Colonic mucosa (tissue), 4 donors: ENCODE data around the gene STK33. TPM values are rescaled to one million over a fixed set of nuclear protein-coding genes. Genes with fewer than 3 reads are reported as not detected.
"Not testable (repeated sequence)": the region's sequence is repeated elsewhere in the genome, so short reads cannot be mapped to it uniquely, and the experiment has no call there.

Source experiments
- DNase-seq: peaks from one replicate; pipeline ENCODE4 v3.0.0-alpha.2; 2020
- H3K27ac ChIP-seq: fragments of 200-600 bp; one replicate; pipeline ENCODE4 v1.8.0; 2021
- H3K27me3 ChIP-seq: fragments of 200-600 bp; one replicate; pipeline ENCODE4 v1.8.0; 2021
- H3K36me3 ChIP-seq: fragments of 200-600 bp; one replicate; pipeline ENCODE4 v1.8.0; 2021
- H3K4me1 ChIP-seq: fragments of 200-600 bp; one replicate; pipeline ENCODE4 v1.8.0; 2021; ENCODE audit warnings: mild to moderate bottlenecking
- H3K4me3 ChIP-seq: fragments of 200-600 bp; one replicate; pipeline ENCODE4 v1.8.0; 2021
- H3K9ac ChIP-seq, 2 donors: one replicate each; pipeline ENCODE4 v1.7.0; 2013; ENCODE audit warnings: control low read depth in 2 of 2, low read depth in 2 of 2, low read length in 2 of 2
- H3K9me3 ChIP-seq: fragments of 200-600 bp; one replicate; pipeline ENCODE4 v1.8.0; 2021
- intact Hi-C: fragments of 100-400 bp; cut with DNase I; formaldehyde crosslinking; loops from one replicate; pipeline ENCODE4 v1.14.1; 2022
- total RNA-seq, 2 donors: library from RNA; stranded (reverse); fragmentation: NEBNext Ultra II Directional in 1 of 2; extraction: Animal tissue kit (Norgen Biotek cat#: 25700) in 1 of 2; gene quantifications; one replicate each; pipeline ENCODE4 v1.2.1, GENCODE V29; 2021
- TF ChIP-seq, protein P1 (sequence below): fragments of 200-600 bp; IDR thresholded peaks from one replicate; pipeline ENCODE4 v1.8.0; 2022; ENCODE audit warnings: antibody characterized with exemption, mild to moderate bottlenecking
- donor health status: healthy.
- donor health status: DM: no; HTN: no; CAD: no.
- donor health status: DM: no; HTN: no; CAD: no.

STK33 gene
- total RNA-seq, 2 donors from 2014 or later = 3.7 to 4.1 TPM

- intact Hi-C loops = no loop called here
- DNase-seq = no peak
- TF ChIP-seq, protein P1, sequence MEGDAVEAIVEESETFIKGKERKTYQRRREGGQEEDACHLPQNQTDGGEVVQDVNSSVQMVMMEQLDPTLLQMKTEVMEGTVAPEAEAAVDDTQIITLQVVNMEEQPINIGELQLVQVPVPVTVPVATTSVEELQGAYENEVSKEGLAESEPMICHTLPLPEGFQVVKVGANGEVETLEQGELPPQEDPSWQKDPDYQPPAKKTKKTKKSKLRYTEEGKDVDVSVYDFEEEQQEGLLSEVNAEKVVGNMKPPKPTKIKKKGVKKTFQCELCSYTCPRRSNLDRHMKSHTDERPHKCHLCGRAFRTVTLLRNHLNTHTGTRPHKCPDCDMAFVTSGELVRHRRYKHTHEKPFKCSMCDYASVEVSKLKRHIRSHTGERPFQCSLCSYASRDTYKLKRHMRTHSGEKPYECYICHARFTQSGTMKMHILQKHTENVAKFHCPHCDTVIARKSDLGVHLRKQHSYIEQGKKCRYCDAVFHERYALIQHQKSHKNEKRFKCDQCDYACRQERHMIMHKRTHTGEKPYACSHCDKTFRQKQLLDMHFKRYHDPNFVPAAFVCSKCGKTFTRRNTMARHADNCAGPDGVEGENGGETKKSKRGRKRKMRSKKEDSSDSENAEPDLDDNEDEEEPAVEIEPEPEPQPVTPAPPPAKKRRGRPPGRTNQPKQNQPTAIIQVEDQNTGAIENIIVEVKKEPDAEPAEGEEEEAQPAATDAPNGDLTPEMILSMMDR = no peak
Measured at GRCh38 chr11:8477151-8477550, 116.9 kb downstream of the STK33 start.

DNA sequence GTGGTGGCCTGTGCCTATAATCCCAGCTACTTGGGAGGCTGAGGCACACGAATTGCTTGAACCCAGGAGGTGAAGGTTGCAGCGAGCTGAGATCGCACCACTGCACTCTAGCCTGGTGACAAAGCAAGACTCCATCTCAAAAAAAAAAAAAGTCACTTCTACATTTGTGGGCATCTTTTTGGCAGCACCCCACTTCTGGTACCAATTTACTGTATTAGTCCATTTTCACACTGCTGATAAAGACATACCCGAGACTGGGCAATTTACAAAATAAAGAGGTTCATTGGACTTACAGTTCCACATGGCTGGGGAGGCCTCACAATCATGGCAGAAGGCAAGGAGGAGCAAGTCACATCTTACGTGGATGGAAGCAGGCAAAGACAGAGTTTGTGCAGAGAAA is 126.2 kb downstream of the STK33 start:
- DNase-seq, H3K27ac ChIP-seq, H3K36me3 ChIP-seq, H3K9me3 ChIP-seq, H3K9ac ChIP-seq, H3K4me1 ChIP-seq, H3K4me3 ChIP-seq, intact Hi-C loops, H3K27me3 ChIP-seq: not testable (repeated sequence)

More at GRCh38 chr11:8477151-8477550, 116.9 kb downstream of the STK33 start:
- Histone ChIP-seq H3K9me3 (no peaks in the 10 kb centered on the region), H3K36me3 (no peaks in the 10 kb centered on the region), H3K27me3 (no peaks in the 10 kb centered on the region), H3K4me3 (no peak overlapping the region), H3K4me1 (no peaks in the 10 kb centered on the region), H3K27ac (no peak overlapping the region), H3K9ac (no peak overlapping the region)

DNA sequence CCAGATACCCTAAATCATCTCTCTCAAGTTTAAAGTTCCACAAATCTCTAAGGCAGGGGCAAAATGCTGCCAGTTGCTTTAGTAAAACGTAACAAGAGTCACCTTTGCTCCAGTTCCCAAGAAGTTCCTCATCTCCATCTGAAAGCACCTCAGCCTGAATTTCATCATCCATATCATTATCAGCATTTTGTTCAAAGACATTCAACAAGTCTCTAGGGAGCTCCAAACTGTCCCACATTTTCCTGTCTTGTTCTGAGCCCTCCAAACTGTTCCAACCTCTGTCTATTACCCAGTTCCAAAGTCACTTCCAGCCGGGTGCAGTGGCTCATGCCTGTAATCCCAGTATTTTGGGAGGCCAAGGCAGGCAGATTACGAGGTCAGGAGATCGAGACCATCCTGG is 126.7 kb downstream of the STK33 start:
- H3K9ac ChIP-seq, intact Hi-C loops, H3K27ac ChIP-seq, H3K4me3 ChIP-seq, H3K36me3 ChIP-seq, H3K4me1 ChIP-seq, DNase-seq, H3K9me3 ChIP-seq, H3K27me3 ChIP-seq: not testable (repeated sequence)

GRCh38 chr11:8466884-8467283 is 127.1 kb downstream of the STK33 start:
- H3K36me3 ChIP-seq, H3K9me3 ChIP-seq, H3K4me3 ChIP-seq, H3K27me3 ChIP-seq, H3K27ac ChIP-seq, intact Hi-C loops, H3K4me1 ChIP-seq, H3K9ac ChIP-seq, DNase-seq: not testable (repeated sequence)

GRCh38 chr11:8459711-8460399 is 134.2 kb downstream of the STK33 start:
- H3K27ac ChIP-seq = no peak overlapping the region
- no peaks in the 10 kb centered on the region for H3K4me1 ChIP-seq
- intact Hi-C loops = no loop called here
- H3K27me3 ChIP-seq = no peaks in the 10 kb centered on the region
- no peak overlapping the region for H3K9ac ChIP-seq
- no peak overlapping the region for H3K4me3 ChIP-seq
- no peaks in the 10 kb centered on the region for H3K9me3 ChIP-seq
- DNase-seq = no peak
- no peaks in the 10 kb centered on the region for H3K36me3 ChIP-seq
- TF ChIP-seq, protein P1 = no peak

GRCh38 chr11:8442301-8442700 is 151.7 kb downstream of the STK33 start:
- TF ChIP-seq, protein P1 = no peak
- H3K4me3 ChIP-seq = no peak overlapping the region

GRCh38 chr11:8440649-8441048 is 153.4 kb downstream of the STK33 start:
- intact Hi-C loops = no loop called here
- TF ChIP-seq, protein P1 = no peak
- Histone ChIP-seq H3K4me1 (no peaks in the 10 kb centered on the region), H3K36me3 (no peaks in the 10 kb centered on the region), H3K27me3 (peaks cover 4% of the 10 kb centered on the region), H3K27ac (no peak overlapping the region), H3K4me3 (no peak overlapping the region), H3K9ac (no peak overlapping the region), H3K9me3 (no peaks in the 10 kb centered on the region)
- DNase-seq = no peak

More at GRCh38 chr11:8442301-8442700, 151.7 kb downstream of the STK33 start:
- Histone ChIP-seq H3K27ac (no peak overlapping the region), H3K4me1 (no peaks in the 10 kb centered on the region), H3K36me3 (no peaks in the 10 kb centered on the region), H3K9ac (no peak overlapping the region), H3K9me3 (no peaks in the 10 kb centered on the region), H3K27me3 (peaks cover 4% of the 10 kb centered on the region)
- DNase-seq = no peak
- intact Hi-C loops = no loop called here
